OCI-LY7 (cell line): Measurements from ENCODE around the gene NCBP1. TPM values are rescaled to one million over a fixed set of nuclear protein-coding genes. Genes with fewer than 3 reads are reported as not detected.

Experiments used
- BruUV-seq: library from RNA; stranded (reverse); fragments of 400-500 nt; replicated peaks from 2 replicates; lab custom pipeline; 2021; lab: Mats Ljungman, UMichigan
- CTCF ChIA-PET: fragments of 300-600 bp; sonication (Branson Sonifier 250); formaldehyde crosslinking; loops from one replicate; lab custom pipeline; 2022; ENCODE audit warnings: antibody characterized with exemption; ENCODE audit not compliant: unreplicated experiment; lab: Charles Lee
- POLR2A ChIA-PET: fragments of 300-600 bp; sonication (Branson Sonifier 250); formaldehyde crosslinking; loops from one replicate; lab custom pipeline; 2022; ENCODE audit warnings: antibody characterized with exemption; lab: Charles Lee
- DNase-seq: peaks from one replicate; pipeline ENCODE4 v3.0.0-alpha.2; 2015; ENCODE audit warnings: low spot score
- H2AFZ ChIP-seq: fragments of 200-600 bp; sonication (generic), shearing (Covaris generic); 2 replicates; pipeline ENCODE4 v1.6.1; 2014; ENCODE audit warnings: mild to moderate bottlenecking, antibody characterized with exemption, low read length, moderate library complexity
- H3K27ac ChIP-seq: fragments of 200-600 bp; sonication (generic); 2 replicates; pipeline ENCODE4 v1.5.1; 2014; ENCODE audit warnings: mixed run types, low read depth, mild to moderate bottlenecking, moderate library complexity, low read length, inconsistent platforms; ENCODE audit not compliant: poor library complexity, severe bottlenecking
- H3K36me3 ChIP-seq: fragments of 200-600 bp; sonication (generic); 2 replicates; pipeline ENCODE4 v1.6.1; 2014; ENCODE audit warnings: mild to moderate bottlenecking, antibody characterized with exemption, low read length, moderate library complexity, mixed read lengths; ENCODE audit not compliant: insufficient read depth
- H3K4me1 ChIP-seq: fragments of 200-600 bp; sonication (generic); 2 replicates; pipeline ENCODE4 v1.5.1; 2014; ENCODE audit warnings: mild to moderate bottlenecking, low read length; ENCODE audit not compliant: insufficient read depth, poor library complexity, severe bottlenecking
- H3K4me2 ChIP-seq: fragments of 200-600 bp; sonication (generic); 2 replicates; pipeline ENCODE4 v1.6.1; 2014; ENCODE audit warnings: mild to moderate bottlenecking, low read length
- H3K4me3 ChIP-seq: fragments of 200-600 bp; sonication (generic); 2 replicates; pipeline ENCODE4 v1.5.1; 2014; ENCODE audit warnings: mild to moderate bottlenecking, low read depth, low read length; ENCODE audit not compliant: poor library complexity, severe bottlenecking
- H3K79me2 ChIP-seq: fragments of 200-600 bp; sonication (generic); 2 replicates; pipeline ENCODE4 v1.6.1; 2016; ENCODE audit warnings: low read depth, mild to moderate bottlenecking, low read length, moderate library complexity, mixed read lengths; ENCODE audit not compliant: insufficient read depth
- H3K9me2 ChIP-seq: fragments of 200-600 bp; sonication (generic); 2 replicates; pipeline ENCODE4 v1.6.1; 2016; ENCODE audit warnings: mild to moderate bottlenecking, low read length, mixed read lengths; ENCODE audit not compliant: insufficient read depth
- H3K9me3 ChIP-seq: fragments of 200-600 bp; sonication (generic); 2 replicates; pipeline ENCODE4 v1.6.1; 2014; ENCODE audit warnings: mild to moderate bottlenecking, mixed run types, low read length, mixed read lengths
- H4K20me1 ChIP-seq: fragments of 200-600 bp; sonication (generic); 2 replicates; pipeline ENCODE4 v1.6.1; 2014; ENCODE audit warnings: mild to moderate bottlenecking, antibody characterized with exemption, low read length, moderate library complexity, mixed read lengths; ENCODE audit not compliant: insufficient read depth
- EZH2phosphoT487 ChIP-seq: fragments of 200-600 bp; sonication (generic); IDR thresholded peaks from 2 replicates; pipeline ENCODE4 v1.6.1; 2018; ENCODE audit warnings: low read depth, borderline replicate concordance, mild to moderate bottlenecking, mixed run types, antibody characterized with exemption, low read length, moderate library complexity, mixed read lengths
- intact Hi-C: fragments of 100-400 bp; cut with micrococcal nuclease; formaldehyde crosslinking; loops from one replicate; pipeline ENCODE4 v1.10.0; 2022; ENCODE audit not compliant: unreplicated experiment
- total RNA-seq, 2 experiments: library from RNA; depleted of rRNA in 1 of 2; stranded (reverse); fragments of >200 nt in 1 of 2; shearing (Covaris generic) in 1 of 2; gene quantifications; 2 replicates each; pipeline ENCODE4 v1.2.3, GENCODE V29; 2014 to 2022
- TF ChIP-seq, protein P1 (sequence below): fragments of 200-600 bp; sonication (generic); conservative IDR thresholded peaks from 2 replicates; pipeline ENCODE4 v1.5.1; 2014; ENCODE audit warnings: mild to moderate bottlenecking, antibody characterized with exemption, low read length, moderate library complexity, mixed read lengths

Gene NCBP1
- total RNA-seq, 2 experiments from 2014 or later = 37.8 to 54.7 TPM

GRCh38 chr9:97672403-97672802, 38.8 kb downstream of the NCBP1 start:
- BruUV-seq = TSS peak; percentile 11
- CTCF ChIA-PET = no interaction called here
- no peak for TF ChIP-seq EZH2phosphoT487
- TF ChIP-seq, protein P1, sequence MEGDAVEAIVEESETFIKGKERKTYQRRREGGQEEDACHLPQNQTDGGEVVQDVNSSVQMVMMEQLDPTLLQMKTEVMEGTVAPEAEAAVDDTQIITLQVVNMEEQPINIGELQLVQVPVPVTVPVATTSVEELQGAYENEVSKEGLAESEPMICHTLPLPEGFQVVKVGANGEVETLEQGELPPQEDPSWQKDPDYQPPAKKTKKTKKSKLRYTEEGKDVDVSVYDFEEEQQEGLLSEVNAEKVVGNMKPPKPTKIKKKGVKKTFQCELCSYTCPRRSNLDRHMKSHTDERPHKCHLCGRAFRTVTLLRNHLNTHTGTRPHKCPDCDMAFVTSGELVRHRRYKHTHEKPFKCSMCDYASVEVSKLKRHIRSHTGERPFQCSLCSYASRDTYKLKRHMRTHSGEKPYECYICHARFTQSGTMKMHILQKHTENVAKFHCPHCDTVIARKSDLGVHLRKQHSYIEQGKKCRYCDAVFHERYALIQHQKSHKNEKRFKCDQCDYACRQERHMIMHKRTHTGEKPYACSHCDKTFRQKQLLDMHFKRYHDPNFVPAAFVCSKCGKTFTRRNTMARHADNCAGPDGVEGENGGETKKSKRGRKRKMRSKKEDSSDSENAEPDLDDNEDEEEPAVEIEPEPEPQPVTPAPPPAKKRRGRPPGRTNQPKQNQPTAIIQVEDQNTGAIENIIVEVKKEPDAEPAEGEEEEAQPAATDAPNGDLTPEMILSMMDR = no peak

DNA sequence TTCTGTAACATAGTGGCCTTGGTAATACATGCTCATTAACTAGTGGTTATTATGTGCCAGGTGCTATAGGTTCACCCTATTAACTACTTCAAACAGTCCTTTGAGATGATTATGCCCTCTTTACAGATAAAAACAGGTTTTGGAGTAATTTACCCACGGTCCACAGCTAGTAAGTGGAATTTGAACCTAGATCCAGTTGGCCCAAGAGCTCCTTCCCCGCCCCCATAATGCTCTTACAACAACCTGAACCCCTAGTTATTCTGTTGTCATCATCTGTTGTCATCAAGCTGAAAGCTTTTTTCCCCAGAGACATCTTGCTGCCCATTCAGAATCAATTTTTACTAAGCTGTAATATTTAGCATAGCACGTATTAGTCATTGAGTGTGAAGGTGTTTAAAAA, 40.3 kb downstream of the NCBP1 start:
- Histone ChIP-seq H3K4me2 (no peak overlapping the region), H3K27ac (no peak overlapping the region), H3K36me3 (peaks cover 100% of the 10 kb centered on the region), H3K9me2 (no peaks in the 10 kb centered on the region), H3K4me3 (no peak overlapping the region), H3K4me1 (no peaks in the 10 kb centered on the region), H3K9me3 (no peaks in the 10 kb centered on the region), H3K79me2 (no peaks in the 10 kb centered on the region), H2AFZ (no peak overlapping the region), H4K20me1 (no peaks in the 10 kb centered on the region)
- intact Hi-C loops = no loop called here
- DNase-seq = no peak
- ChIA-PET CTCF (interaction anchor here (0.6 kb wide), 1 partner anchor 378 kb away, joined by 8 read pairs; no protein-coding TSS in a partner anchor), POLR2A (interaction anchor here (1.2 to 1.5 kb wide), 2 partner anchors 13 to 23 kb away, joined by 3 to 4 read pairs; partner anchors contain the start of gene XPA)
- TF ChIP-seq EZH2phosphoT487 = no peak
- TF ChIP-seq, protein P1 = no peak
- BruUV-seq = no TSS peak

More at GRCh38 chr9:97672403-97672802, 38.8 kb downstream of the NCBP1 start:
- Histone ChIP-seq H2AFZ (no peak overlapping the region), H3K36me3 (peaks cover 100% of the 10 kb centered on the region), H4K20me1 (no peaks in the 10 kb centered on the region), H3K79me2 (no peaks in the 10 kb centered on the region), H3K4me3 (no peak overlapping the region), H3K4me2 (no peak overlapping the region), H3K4me1 (no peaks in the 10 kb centered on the region), H3K9me2 (no peaks in the 10 kb centered on the region), H3K27ac (no peak overlapping the region), H3K9me3 (no peaks in the 10 kb centered on the region)
- no peak for DNase-seq
- POLR2A ChIA-PET = no interaction called here
- intact Hi-C loops = no loop called here

- intact Hi-C loops = no loop called here
- no peak overlapping the region for H3K4me3 ChIP-seq
- H4K20me1 ChIP-seq = no peaks in the 10 kb centered on the region
- H3K27ac ChIP-seq = no peak overlapping the region
- no peaks in the 10 kb centered on the region for H3K9me3 ChIP-seq
- no peaks in the 10 kb centered on the region for H3K4me1 ChIP-seq
- H2AFZ ChIP-seq = no peak overlapping the region
- POLR2A ChIA-PET = interaction anchor here (0.8 to 1.4 kb wide), 4 partner anchors 9 to 433 kb away, joined by 3 to 7 read pairs (median 3); no protein-coding TSS in a partner anchor
- no peak overlapping the region for H3K4me2 ChIP-seq
- no peak for DNase-seq
- BruUV-seq = no TSS peak
- H3K79me2 ChIP-seq = no peaks in the 10 kb centered on the region
- CTCF ChIA-PET = no interaction called here
- no peak for TF ChIP-seq EZH2phosphoT487
- H3K9me2 ChIP-seq = no peaks in the 10 kb centered on the region
- peaks cover 100% of the 10 kb centered on the region for H3K36me3 ChIP-seq
Observed at GRCh38 chr9:97675655-97676054, 42.0 kb downstream of the NCBP1 start.
